NK-92 (cell line): ENCODE data around the gene ZNF837.
"Not testable (repeated sequence)": the region's sequence is repeated elsewhere in the genome, so short reads cannot be mapped to it uniquely, and the experiment has no call there.

Source experiments
- DNase-seq: peaks from one replicate; lab custom pipeline; 2025; ENCODE audit not compliant: unreplicated experiment; lab: John Stamatoyannopoulos, UW

ZNF837 gene

DNA sequence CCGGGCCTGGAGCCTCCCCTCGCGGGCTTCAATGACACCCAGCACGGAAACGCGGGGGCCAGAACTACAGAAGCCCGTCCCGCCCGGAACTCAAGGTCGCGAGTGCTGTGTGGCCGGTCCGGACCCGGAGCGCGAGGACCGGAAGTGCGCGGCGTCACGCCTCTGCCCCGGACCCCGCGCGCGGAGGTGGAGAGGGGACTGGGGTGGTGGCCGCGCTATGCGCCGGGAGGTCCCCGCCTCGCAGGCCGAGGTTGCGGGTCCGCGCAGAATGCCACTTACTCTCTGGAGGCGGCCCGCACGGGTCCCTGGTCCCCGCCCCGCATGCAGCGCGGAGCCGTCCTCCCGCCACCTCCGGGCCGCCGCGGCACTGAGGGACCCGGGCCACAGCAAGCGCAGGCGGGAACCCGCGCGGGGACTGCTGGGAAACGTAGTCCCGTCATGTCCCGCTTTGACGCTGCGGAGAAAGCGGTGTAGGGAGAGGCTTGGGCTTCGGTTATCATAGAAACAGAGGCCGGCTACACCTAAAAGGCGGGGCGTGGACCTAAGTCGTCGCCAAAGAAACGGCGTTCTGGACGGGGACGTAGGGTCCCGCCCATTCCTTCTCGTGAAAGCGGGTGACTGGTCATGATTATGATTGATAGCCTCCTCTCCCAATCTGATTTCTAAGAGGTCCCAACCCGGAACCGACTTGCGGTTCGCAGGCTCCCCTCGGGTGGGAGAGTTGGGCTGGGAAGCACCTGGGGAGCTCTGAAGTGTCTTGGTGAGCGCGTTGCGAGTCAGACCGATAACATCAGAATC lies at the start of gene ZNF837:
Gene ZNF837, minus strand, starts transcription at position 369 of the 798 bp plus-strand sequence. CDS start 11,698 bp downstream, outside the sequence.
- DNase-seq = peak; percentile 89

DNA sequence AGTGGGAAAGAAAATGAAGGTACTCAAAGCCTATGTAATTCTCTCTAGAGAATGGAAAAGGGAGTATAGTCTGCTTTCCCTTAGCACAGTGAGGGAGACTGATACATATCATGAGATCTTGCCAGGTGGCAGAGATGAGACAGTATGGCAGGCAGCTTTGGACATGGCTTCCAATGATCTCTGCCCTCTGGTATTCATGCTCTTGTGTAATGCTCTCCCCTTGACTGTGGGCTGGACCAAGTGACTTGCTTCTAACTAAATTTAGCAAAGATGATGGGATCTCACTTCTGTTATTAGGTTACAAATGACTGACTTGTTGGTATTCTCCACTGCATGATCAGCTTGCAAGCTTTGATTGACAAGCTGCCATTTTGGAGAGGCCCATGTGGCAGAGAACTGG lies 48.9 kb upstream of the ZNF837 start:
- no peak for DNase-seq

DNA sequence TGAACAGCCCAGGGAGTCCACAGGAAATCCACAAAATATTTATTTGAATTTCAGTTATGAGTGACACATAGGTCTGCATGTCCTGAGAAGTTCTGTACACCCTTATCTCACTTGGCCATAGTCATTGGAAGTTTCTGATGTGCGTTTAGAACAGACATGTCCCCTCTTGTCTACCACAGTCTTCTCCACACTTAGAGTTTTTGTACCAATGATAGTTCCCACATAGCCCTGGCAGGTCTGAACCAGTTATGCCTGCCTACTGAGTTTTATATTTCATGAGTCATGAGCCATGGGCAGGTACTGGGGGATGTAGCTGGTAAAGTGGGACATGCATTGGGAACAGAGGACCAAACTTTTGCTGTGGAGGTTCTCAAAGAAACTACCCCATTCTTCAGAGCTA lies 47.8 kb upstream of the ZNF837 start:
- no peak for DNase-seq

DNA sequence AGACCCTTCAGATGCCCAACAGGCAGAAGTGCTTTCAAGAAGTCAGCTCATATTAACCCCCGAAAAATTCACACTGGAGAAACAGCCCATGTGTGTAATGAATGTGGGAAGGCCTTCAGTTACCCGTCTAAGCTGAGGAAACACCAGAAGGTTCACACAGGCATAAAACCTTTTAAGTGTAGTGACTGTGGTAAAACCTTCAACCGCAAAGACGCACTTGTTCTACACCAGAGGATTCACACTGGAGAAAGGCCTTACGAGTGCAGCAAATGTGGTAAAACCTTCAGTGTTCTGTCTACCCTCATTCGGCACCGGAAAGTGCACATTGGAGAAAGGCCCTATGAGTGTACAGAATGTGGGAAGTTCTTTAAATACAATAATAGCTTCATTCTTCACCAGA lies 36.2 kb upstream of the ZNF837 start:
- DNase-seq = no peak

DNA sequence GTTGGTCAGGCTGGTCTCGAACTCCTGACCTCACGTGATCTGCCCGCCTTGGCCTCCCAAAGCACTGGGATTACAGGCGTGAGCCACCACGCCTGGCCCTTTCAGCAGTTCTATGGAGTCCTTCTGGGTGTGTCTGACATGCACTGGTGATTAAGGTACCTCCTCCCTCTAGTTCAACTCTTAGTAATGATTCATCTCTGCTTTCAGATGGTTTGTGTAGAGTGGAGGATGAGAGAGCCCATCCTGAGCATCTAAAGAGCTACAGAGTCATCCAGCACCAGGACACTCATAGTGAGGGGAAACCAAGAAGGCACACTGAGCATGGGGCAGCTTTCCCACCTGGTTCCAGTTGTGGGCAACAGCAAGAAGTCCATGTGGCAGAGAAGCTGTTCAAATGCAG lies 35.8 kb upstream of the ZNF837 start:
- DNase-seq = no peak

DNA sequence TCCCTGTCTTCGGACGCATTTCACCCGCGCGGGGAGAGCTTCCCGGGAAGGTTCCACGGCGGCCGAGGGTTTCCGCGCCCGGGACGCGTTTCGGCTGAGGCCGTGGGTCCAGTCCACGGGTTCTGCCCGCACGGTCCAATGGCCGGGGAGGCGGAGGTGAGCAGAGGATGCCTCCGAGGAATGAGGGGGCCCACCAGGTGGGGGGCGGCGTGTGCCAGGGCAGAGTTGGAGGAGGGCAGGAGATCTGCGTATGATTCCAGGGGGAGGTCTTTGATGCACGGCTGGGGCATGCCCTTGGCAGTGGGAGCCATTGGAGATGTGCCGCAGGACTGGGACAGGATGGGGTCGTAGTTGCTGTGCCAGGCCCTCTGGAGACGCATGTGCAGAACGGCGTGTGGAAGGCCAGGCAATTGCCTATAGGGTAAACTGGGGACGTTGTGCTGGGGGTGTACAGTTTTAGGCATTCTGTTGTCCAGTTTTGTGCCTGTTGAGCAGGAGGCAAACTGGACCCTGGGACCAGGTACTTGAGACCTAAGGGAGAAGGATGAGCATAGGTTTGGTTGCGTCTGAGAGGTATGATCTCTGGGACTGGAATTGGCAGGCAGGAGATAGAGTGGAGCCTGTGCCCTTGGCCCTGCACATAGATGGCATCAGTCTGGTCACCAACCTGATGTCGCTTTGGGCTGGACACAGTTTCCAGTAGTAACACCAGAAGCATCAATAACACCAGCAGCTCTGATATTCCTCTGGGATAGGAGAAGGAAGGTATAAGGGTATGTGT lies 28.4 kb upstream of the ZNF837 start:
- no peak for DNase-seq

DNA sequence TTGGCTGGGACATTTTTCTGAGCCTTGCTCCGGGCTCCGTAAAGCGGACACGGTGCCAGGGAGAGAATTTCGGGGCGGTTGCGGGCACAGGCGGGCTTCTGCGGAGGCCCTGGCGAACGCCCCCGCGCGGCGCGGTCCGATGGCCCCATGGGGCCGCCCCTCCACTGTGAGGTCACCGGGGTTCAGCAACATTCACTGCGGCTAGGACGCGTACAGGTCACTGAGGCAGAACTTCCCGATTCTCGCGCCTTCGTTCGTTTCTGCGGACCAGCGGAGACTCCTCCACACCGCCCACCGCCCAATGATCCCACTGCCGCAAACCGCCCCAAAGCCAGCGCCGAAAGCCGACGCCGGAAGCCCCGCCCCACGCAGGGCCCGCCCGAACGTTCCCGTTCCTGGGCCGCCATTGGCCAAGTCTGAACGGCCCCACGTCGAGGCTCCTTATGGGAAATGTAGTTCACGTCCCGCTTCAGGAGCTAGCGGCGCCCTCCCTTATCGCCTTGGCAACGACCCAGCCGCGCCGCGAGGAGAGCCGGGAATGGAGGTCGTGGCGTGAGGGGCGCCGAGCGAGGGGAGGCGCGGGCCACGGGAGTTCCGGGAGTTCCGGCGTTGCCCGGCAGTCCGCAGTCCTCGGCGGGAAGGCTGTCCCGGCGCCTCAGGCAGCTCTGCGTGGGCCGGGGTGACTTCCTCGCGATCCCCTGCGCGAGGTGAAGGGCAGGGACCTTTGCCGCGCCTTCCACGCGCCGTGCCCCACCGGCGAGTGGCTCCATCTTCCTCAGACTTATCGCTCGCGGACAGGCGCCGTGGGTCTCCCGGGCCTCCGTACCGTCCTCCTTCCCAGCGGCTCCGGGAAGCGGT lies 27.6 kb upstream of the ZNF837 start, which contains the start of gene ZNF584:
Gene ZNF584, plus strand, starts transcription at position 498 of the 858 bp plus-strand sequence. CDS start 499 bp downstream, outside the sequence.
- peak; percentile 59 for DNase-seq

DNA sequence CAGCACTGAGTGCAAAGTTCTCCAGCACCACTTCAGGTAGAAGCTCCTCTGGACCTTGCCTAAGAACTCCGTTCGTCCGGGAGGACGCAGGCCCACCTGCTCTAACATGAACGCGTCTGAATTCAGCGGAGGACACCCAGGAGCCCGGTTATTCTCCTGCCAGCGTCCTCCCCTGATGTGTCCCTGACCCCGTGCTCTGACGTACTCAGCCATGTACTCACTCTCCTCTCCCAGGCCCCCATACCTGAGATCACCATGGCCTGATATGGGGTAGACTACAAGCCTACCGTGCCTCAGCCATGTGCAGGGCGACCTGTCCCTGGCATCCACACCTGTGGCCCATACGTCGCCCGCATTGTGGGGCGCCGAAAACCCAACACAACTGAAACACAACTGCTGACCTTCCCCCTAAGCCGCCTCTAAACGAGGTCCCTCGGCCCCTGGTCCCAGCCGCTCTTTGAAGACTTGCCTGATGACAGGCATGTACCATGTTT lies 26.9 kb upstream of the ZNF837 start:
- no peak for DNase-seq

DNA sequence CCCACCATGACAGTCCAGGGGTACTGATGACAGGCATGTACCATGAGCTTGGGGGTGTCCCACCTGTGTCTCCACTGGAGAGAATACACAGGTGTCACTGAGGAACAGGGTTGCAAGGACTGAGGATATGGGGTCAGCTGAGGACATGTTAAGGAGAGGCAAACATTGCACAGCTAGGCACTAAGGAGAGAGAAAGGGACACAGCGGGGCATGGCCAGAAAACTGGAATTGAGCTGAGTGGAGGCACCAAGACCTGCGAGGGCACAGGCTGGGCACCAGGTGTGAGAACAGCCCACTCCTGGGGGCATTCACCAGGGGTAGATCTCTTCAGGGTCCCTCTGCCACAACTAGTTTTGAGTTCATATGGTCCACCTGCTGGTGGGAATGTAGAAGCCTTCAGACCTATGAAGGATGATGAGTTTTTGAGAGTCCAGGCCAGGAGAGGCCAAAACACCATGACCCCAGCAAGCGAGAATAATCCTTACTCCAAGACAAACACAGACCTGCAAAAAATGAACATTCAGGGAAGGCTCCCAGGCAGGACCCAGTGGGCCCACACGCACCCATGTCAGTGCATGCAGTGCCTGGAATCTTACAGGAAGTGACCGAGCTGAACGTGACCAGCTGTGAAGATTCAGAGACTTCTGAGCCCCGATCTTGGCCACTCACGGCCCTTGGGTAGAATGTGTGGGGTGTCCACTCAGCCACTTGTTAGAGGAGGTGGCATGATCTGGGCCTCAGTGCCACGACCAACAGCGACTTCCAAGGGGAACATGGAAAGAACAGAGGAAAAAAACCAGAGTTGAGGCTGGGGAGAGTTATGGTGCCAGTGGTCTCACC lies 26.2 kb upstream of the ZNF837 start:
- DNase-seq = no peak

DNA sequence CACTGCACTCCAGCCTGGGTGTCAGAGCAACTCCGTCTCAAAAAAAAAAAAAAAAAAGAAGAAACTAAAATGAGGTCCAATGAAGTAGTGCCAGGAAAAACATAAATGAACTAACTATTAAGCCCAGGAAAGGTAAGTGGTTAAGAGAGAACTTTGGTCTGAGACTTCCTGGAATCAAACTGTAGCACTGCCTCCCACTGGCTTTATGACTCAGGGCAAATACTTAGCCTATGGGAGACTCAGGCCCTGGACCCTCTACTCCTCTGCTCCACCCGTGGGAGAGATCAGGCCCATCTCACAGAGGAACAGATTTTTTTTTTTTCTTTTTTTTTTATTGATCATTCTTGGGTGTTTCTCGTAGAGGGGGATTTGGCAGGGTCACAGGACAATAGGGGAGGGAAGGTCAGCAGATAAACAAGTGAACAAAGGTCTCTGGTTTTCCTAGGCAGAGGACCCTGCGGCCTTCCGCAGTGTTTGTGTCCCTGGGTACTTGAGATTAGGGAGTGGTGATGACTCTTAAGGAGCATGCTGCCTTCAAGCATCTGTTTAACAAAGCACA lies 23.2 kb upstream of the ZNF837 start:
- DNase-seq = not testable (repeated sequence)

DNA sequence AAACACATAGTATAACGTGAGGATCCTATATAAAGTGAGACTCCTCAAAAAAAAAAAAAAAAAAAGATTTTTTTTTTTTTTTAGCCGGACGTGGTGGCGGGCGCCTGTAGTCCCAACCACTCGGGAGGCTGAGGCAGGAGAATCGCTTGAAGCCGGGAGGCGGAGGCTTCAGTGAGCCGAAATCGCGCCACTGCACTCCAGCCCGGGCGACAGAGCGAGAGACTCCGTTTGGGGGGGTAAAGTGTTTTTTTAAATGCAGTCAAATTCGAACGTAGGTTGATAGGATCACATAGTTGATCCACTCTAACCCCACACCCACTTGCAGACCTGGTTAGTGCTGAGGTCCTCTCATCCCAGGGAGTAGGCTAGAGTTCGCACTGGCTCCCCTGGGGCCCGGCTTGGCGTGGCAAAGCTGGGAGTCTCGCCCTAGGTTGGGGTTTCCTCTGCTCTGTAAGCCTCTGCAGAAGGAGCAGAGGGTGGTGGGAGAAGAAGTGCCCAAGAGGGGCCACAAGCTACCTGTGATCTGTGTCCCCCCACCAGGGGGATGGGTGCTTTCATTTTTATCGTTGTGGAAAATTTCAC lies 21.1 kb upstream of the ZNF837 start:
- DNase-seq = no peak

DNA sequence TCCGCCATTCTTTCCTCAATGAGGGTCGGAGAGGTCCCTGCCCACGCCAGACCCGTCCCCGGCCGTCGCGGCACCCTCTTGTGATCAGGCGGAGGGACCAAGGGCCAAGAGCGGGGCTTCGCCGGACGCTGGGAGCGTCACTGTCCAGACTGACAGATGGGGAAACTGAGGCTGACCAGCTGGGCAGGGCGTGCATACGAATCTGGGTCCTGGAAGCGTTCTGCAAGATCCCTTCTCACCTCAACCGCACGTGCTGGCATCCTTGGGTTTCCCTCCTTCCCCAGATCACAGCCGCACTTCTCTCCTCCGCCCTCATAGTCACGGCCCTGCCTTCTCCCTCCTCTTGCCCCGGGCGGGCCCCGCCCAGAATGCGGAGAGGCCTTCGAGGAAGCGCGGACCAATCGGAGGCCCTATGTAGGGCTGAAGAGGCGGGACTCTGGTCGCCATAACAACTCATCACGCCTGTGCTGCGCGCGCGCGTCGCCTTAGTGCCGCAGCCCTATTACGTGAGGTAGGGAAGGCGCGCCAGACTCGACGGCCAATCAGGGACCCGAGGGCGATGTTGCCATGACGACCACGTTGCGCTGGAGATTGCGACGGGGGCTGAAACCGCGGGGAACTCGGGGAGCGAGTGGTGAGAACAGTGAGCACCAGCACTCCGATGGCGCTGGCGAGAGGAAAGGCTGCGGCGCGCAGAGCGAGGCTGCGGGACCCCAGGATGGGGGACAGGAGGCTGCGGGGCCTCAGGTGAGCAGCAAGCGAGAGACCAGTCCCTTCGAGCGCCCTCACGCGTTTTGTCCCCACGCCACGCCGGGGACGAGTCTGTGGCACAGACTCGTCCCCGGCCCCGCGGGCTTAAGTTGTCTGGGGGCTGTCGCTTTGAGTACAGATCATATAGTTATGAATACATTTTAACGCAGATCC lies 20.3 kb upstream of the ZNF837 start:
- peak; percentile 94 for DNase-seq

DNA sequence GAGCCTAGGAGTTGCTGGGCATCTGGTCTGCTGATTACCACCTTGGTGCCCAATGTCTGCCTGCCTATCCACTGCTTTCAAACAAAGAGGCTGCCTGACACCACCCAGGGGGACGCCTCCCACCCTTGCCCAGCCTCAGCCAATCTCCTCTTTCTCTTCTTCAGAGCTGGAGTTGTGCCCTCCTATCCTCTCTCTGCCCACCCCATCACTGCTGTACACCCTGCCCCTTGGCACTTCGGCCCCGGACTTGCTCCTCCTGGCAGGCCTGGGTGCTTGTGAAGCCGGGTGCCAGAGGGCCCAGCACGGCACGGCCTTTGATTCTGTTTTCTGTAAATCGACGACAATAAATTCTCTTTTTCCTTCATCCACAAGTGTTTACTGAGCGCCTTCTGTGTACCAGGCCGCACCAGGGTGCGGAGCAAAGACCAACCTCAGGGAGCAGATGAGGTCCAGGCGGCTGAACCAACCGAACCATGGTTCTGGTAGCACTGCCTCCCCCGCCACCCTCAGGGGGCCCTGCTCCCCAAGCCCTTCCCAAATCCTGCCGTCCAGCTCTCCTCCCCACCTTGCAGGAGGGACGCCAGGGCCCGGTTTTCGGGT lies 19.6 kb upstream of the ZNF837 start:
- DNase-seq = no peak

DNA sequence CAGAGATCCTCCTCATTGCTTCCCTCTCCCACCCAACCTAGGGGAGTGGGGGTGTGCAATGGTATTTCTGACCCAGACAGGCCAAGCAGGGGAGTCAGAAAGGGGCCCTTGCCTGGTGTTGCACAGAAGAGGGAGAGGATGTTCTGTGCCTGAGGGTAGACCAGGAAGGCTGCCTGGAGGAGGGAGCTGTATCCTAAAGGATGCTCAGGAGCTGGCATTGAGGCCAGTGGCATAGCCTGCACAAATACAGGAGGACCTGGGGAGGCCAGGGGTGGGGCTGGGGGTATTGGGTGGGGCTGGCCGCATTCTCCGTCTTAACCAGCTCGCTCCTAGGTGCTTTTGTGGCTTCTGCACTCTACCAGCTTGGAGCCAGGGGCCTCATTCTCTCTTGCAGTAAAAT lies 19.1 kb upstream of the ZNF837 start:
- DNase-seq = no peak

DNA sequence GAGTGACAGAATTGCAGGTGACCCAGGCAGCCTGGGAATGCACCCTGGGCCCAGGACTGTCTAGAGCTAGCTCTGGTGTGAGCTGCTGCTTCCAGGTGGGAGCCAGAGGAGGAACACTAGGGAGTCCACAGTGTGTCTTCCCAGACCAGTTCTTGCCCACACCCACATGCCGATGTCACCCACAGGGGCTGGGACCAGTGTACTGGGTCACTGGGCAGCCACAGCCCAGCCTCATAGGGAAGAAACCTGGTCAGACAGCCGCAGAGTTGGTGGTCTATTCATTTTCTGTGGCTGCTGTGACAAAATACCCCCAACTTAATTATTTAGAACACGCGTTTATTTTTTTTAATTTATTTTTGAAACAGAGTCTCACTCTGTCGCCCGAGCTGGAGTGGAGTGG lies 17.7 kb upstream of the ZNF837 start:
- DNase-seq = no peak

DNA sequence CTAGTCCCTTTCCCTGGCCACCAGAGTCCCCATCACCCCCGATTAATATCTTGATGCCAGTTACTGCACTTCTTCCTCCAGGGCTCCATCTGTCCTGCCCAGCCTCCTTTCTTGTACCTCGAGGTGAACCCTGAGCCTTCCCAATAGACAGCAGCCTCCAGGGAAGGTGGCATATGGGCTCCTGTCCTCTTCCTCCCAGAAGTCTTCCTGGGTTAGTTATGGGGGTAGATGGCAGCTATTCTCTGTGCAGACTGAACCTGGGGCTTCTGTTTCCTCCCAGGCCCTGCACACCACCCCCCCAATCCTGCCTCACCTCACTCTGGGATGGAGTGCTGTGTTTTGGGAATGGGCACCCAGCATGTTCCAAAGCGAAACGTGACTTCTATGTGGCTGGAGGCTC lies 17.3 kb upstream of the ZNF837 start:
- DNase-seq = no peak

DNA sequence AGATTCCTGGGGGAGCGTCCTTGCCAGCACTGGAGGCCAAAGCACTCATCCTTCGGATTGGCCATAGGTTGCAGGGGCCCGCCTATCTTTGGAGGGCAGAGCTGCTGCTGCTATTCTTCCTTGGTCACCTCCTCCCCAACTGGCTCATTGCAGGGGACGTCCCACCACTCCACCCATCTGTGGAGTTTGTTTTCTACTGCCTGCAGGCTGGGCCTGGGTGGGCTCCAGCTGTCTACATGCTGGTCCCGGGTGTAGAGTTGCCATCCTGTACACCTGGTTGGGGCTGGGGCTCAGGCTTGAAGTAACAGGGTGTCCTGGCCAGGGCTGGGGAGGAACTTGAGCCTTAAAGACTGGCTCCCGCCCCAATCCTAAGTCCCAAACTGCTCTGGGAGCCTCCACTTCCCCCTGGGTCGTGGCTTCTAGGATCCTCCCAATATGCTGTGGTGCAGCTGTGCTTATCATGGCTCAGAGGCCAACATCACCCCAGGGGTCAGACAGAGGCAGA lies 16.8 kb upstream of the ZNF837 start:
- DNase-seq = no peak
